Effector memory CD4-positive, alpha-beta T cell (primary cell): ENCODE data around the gene MB21D2.

ENCODE experiments used
- DNase-seq, 3 donors: peaks; one replicate each; pipeline ENCODE4 v3.0.0-alpha.2; 2020
- H3K27ac ChIP-seq: 2 replicates; pipeline ENCODE4 v1.7.0; 2013; ENCODE audit warnings: mild to moderate bottlenecking, low read length, moderate library complexity; ENCODE audit not compliant: insufficient read depth, poor library complexity, severe bottlenecking
- H3K27me3 ChIP-seq: replicated peaks from 2 replicates; pipeline ENCODE4 v1.7.0; 2013; ENCODE audit warnings: mild to moderate bottlenecking, low read length; ENCODE audit not compliant: insufficient read depth, control insufficient read depth, poor library complexity, severe bottlenecking
- H3K36me3 ChIP-seq: 2 replicates; pipeline ENCODE4 v1.7.0; 2013; ENCODE audit warnings: mild to moderate bottlenecking, low read length, moderate library complexity; ENCODE audit not compliant: control insufficient read depth, insufficient read depth
- H3K4me1 ChIP-seq: 2 replicates; pipeline ENCODE4 v1.7.0; 2013; ENCODE audit warnings: low read length, mild to moderate bottlenecking; ENCODE audit not compliant: control insufficient read depth, insufficient read depth, poor library complexity, severe bottlenecking
- H3K4me3 ChIP-seq: 2 replicates; pipeline ENCODE4 v1.7.0; 2013; ENCODE audit warnings: low read length, low read depth, mild to moderate bottlenecking; ENCODE audit not compliant: insufficient read depth, poor library complexity, severe bottlenecking
- H3K9me3 ChIP-seq: 2 replicates; pipeline ENCODE4 v1.7.0; 2013; ENCODE audit warnings: mild to moderate bottlenecking, low read length, moderate library complexity; ENCODE audit not compliant: control insufficient read depth

Gene MB21D2

GRCh38 chr3:192841428-192841827 lies 76.2 kb downstream of the MB21D2 start:
- no peaks in the 10 kb centered on the region for H3K4me1 ChIP-seq
- no peaks in the 10 kb centered on the region for H3K9me3 ChIP-seq
- DNase-seq, result no peak
- no peak overlapping the region for H3K4me3 ChIP-seq
- no peaks in the 10 kb centered on the region for H3K27me3 ChIP-seq
- H3K27ac ChIP-seq, result no peak overlapping the region
- H3K36me3 ChIP-seq, result no peaks in the 10 kb centered on the region

GRCh38 chr3:192840143-192840836 lies 77.4 kb downstream of the MB21D2 start:
- no peak overlapping the region for H3K4me3 ChIP-seq

GRCh38 chr3:192835818-192836815 lies 81.5 kb downstream of the MB21D2 start:
- Histone ChIP-seq H3K9me3 (no peaks in the 10 kb centered on the region), H3K27me3 (no peaks in the 10 kb centered on the region), H3K36me3 (no peaks in the 10 kb centered on the region), H3K27ac (no peak overlapping the region), H3K4me3 (no peak overlapping the region), H3K4me1 (no peaks in the 10 kb centered on the region)
- DNase-seq, result no peak

More at GRCh38 chr3:192840143-192840836, 77.4 kb downstream of the MB21D2 start:
- Histone ChIP-seq H3K9me3 (no peaks in the 10 kb centered on the region), H3K36me3 (no peaks in the 10 kb centered on the region), H3K27me3 (no peaks in the 10 kb centered on the region), H3K4me1 (no peaks in the 10 kb centered on the region), H3K27ac (no peak overlapping the region)
- no peak for DNase-seq

- Histone ChIP-seq H3K9me3 (no peaks in the 10 kb centered on the region), H3K36me3 (no peaks in the 10 kb centered on the region), H3K4me3 (no peak overlapping the region), H3K4me1 (no peaks in the 10 kb centered on the region), H3K27ac (no peak overlapping the region), H3K27me3 (no peaks in the 10 kb centered on the region)
- no peak for DNase-seq
These were observed 83.2 kb downstream of the MB21D2 start for GRCh38 chr3:192834428-192834827.

- no peak overlapping the region for H3K4me3 ChIP-seq
- no peak for DNase-seq
- no peaks in the 10 kb centered on the region for H3K4me1 ChIP-seq
- H3K36me3 ChIP-seq, result no peaks in the 10 kb centered on the region
- no peaks in the 10 kb centered on the region for H3K27me3 ChIP-seq
- H3K9me3 ChIP-seq, result no peaks in the 10 kb centered on the region
- no peak overlapping the region for H3K27ac ChIP-seq
These were observed 84.3 kb downstream of the MB21D2 start for GRCh38 chr3:192833177-192833890.

GRCh38 chr3:192831801-192832347 lies 85.8 kb downstream of the MB21D2 start:
- DNase-seq, result no peak
- Histone ChIP-seq H3K36me3 (no peaks in the 10 kb centered on the region), H3K9me3 (no peaks in the 10 kb centered on the region), H3K4me1 (no peaks in the 10 kb centered on the region), H3K27ac (no peak overlapping the region), H3K4me3 (no peak overlapping the region), H3K27me3 (no peaks in the 10 kb centered on the region)

- no peak for DNase-seq
- Histone ChIP-seq H3K36me3 (no peaks in the 10 kb centered on the region), H3K4me1 (no peaks in the 10 kb centered on the region), H3K27ac (no peak overlapping the region), H3K9me3 (no peaks in the 10 kb centered on the region), H3K27me3 (no peaks in the 10 kb centered on the region), H3K4me3 (no peak overlapping the region)
These were observed 86.5 kb downstream of the MB21D2 start for GRCh38 chr3:192831111-192831644.

- no peak for DNase-seq
- Histone ChIP-seq H3K27me3 (no peaks in the 10 kb centered on the region), H3K27ac (no peak overlapping the region), H3K36me3 (no peaks in the 10 kb centered on the region), H3K9me3 (no peaks in the 10 kb centered on the region), H3K4me1 (no peaks in the 10 kb centered on the region), H3K4me3 (no peak overlapping the region)
These were observed 87.2 kb downstream of the MB21D2 start for GRCh38 chr3:192830291-192831110.
